ENCODE measurements around the gene TENM3. TPM values are rescaled to one million over a fixed set of nuclear protein-coding genes. Genes with fewer than 3 reads are reported as not detected.

The TENM3 gene
- total and polyA plus RNA-seq, 2 of the 8 experiments (the other 6 are each of a cell fraction or from before 2014, with no cell fraction given): 36.9 to 69.3 TPM

DNA sequence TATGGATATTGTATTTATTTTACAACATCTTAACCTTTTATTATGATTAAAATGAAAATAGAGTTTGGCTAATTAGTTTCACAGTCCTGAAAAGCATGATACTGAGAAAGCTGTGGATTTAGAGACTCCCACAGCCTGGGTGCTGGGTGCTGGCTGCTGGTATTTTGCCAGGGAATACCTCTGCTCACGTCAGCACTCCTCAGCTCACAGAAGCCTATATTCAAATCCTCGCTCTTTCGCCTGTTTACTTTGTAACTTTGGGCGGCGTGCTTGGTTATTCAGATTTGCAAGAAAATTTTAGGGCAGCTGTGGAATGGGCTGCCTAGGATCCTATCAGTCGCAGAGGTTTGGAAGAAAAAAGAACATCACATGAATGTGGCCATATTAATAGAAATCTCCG, 412.1 kb downstream of the TENM3 start:
- Histone ChIP-seq H3K23ac (ENCODE audit: insufficient read length) (no peak overlapping the region), H2BK20ac (ENCODE audit: low read length) (no peak overlapping the region), H3K4me3 (ENCODE audit: extremely low read depth in 1 of 4, insufficient read depth in 2 of 4, low read depth in 3 of 4, low read length in 4 of 4) (no peak overlapping the region), H3K27ac (ENCODE audit: low read depth, low read length) (no peak overlapping the region), H4K91ac (replicated peaks; ENCODE audit: insufficient read length, low read length) (no peak overlapping the region), H3K27me3 (replicated peaks in 1 of 4; ENCODE audit: control insufficient read depth in 3 of 4, extremely low read depth in 1 of 4, insufficient read depth in 3 of 4, low read length in 3 of 4) (no peaks in the 10 kb centered on the region), H3K79me1 (ENCODE audit: low read depth, low read length) (no peaks in the 10 kb centered on the region), H3K9me3 (ENCODE audit: insufficient read depth in 2 of 2, low read depth in 1 of 2, low read length in 1 of 2) (no peaks in the 10 kb centered on the region), H3K4me2 (ENCODE audit: insufficient read depth in 1 of 2, low read depth in 2 of 2, low read length in 2 of 2) (no peak overlapping the region), H2BK5ac (ENCODE audit: low read depth, low read length) (no peak overlapping the region), H2BK120ac (replicated peaks; ENCODE audit: low read depth, low read length) (no peak overlapping the region), H2AK5ac (ENCODE audit: low read depth, low read length) (no peak overlapping the region), H2AFZ (ENCODE audit: low read length) (no peak overlapping the region), H4K20me1 (replicated peaks in 1 of 2; ENCODE audit: control insufficient read depth in 1 of 2, insufficient read depth in 2 of 2, low read length in 2 of 2) (peaks cover 0 to 1% of the 10 kb centered on the region in 2 experiments), H3K36me3 (ENCODE audit: control insufficient read depth in 2 of 4, insufficient read depth in 4 of 4, low read length in 3 of 4) (no peaks in the 10 kb centered on the region), H3K18ac (ENCODE audit: extremely low read depth, low read length) (no peak overlapping the region), H4K8ac (ENCODE audit: extremely low read depth, insufficient read depth, low read length) (no peak overlapping the region), H3K56ac (replicated peaks; ENCODE audit: insufficient read length, low read depth, low read length) (no peak overlapping the region), H3K9ac (replicated peaks in 1 of 4; ENCODE audit: extremely low read depth in 1 of 4, low read depth in 3 of 4, low read length in 3 of 4) (peak overlapping the region in 1 of 4 experiments; percentile 34; a peak in 1 of 7 replicates), H3K14ac (ENCODE audit: insufficient read length) (no peak overlapping the region), H3K4ac (replicated peaks; ENCODE audit: insufficient read length, low read depth, low read length) (no peak overlapping the region), H3K23me2 (ENCODE audit: low read depth, low read length) (no peaks in the 10 kb centered on the region), H3K79me2 (ENCODE audit: control insufficient read depth in 1 of 2, insufficient read depth in 2 of 2, low read length in 2 of 2) (no peaks in the 10 kb centered on the region), H4K5ac (ENCODE audit: insufficient read length, low read depth, low read length) (no peak overlapping the region), H3K4me1 (replicated peaks in 1 of 4; ENCODE audit: control insufficient read depth in 3 of 4, insufficient read depth in 4 of 4, low read length in 3 of 4) (no peaks in the 10 kb centered on the region), H2BK12ac (ENCODE audit: low read depth, low read length) (no peak overlapping the region), H2BK15ac (ENCODE audit: low read length) (no peak overlapping the region)
- ChIA-PET CTCF (ENCODE audit: partially characterized antibody) (interaction anchor here (0.6 kb wide), 1 partner anchor 1824 kb away, joined by 4 read pairs; no protein-coding TSS in a partner anchor), POLR2A (ENCODE audit: partially characterized antibody) (no interaction called here)
- DNase-seq (ENCODE audit: low read depth in 1 of 2, low spot score in 2 of 2) (no peak), FAIRE-seq (no peak)
- WGBS, 2 experiments (ENCODE audit: extremely low coverage in 1 of 2, insufficient coverage in 1 of 2, insufficient read length in 1 of 2, insufficient replicate concordance in 2 of 2, low coverage in 1 of 2, low lambda C conversion rate in 2 of 2, missing lambda C conversion rate in 1 of 2): 95% methylated on average over 7 of the region's 7 CpGs; no CpG with 5 or more reads in 1 of the 2 experiments
- no peak for TF ChIP-seq SIX5 (IDR thresholded peaks at IDR 0.05; ENCODE audit: low read depth, low read length)
- no peak for TF ChIP-seq GABPA (IDR thresholded peaks at IDR 0.05; ENCODE audit: borderline replicate concordance, insufficient read depth, low read length)
- TF ChIP-seq GTF2F1 (IDR thresholded peaks at IDR 0.05; ENCODE audit: borderline replicate concordance, low read depth, low read length): no peak
- no peak for TF ChIP-seq CTBP2 (IDR thresholded peaks at IDR 0.05; ENCODE audit: borderline replicate concordance, insufficient read depth, insufficient read length, low read length)
- no peak for TF ChIP-seq RAD21 (IDR thresholded peaks at IDR 0.05 in 1 of 2, conservative IDR thresholded peaks at IDR 0.05 in 1 of 2; ENCODE audit: low read depth in 2 of 2, low read length in 2 of 2)
- no peak for TF ChIP-seq RNF2 (IDR thresholded peaks at IDR 0.05; ENCODE audit: borderline replicate concordance, low read depth, low read length, missing control alignments, poor library complexity, severe bottlenecking)
- no peak for TF ChIP-seq NANOG (IDR thresholded peaks at IDR 0.05; ENCODE audit: insufficient read depth, low read depth, low read length, poor library complexity, severe bottlenecking)
- TF ChIP-seq YY1 (IDR thresholded peaks at IDR 0.05; ENCODE audit: low read depth, low read length): no peak
- no peak for TF ChIP-seq SP2 (IDR thresholded peaks at IDR 0.05; ENCODE audit: low read length)
- no peak for TF ChIP-seq SIN3A (conservative IDR thresholded peaks at IDR 0.05 in 1 of 2, IDR thresholded peaks at IDR 0.05 in 1 of 2; ENCODE audit: low read depth in 1 of 2, low read length in 2 of 2)
- no peak for TF ChIP-seq EP300 (IDR thresholded peaks at IDR 0.05; ENCODE audit: borderline replicate concordance in 1 of 2, low read depth in 2 of 2, low read length in 2 of 2)
- no peak for TF ChIP-seq CHD1 (IDR thresholded peaks at IDR 0.05; ENCODE audit: low read depth, low read length)
